CD4-positive, alpha-beta T cell treated with Interleukin-17A for 4 hours (primary cell): ENCODE results near the gene SLITRK4.

Experiments used
- DNase-seq: peaks from one replicate; pipeline ENCODE4 v3.0.0-alpha.2; 2020; ENCODE audit warnings: mixed read lengths

Gene SLITRK4

GRCh38 chrX:143635915-143636314 is at the start of gene SLITRK4:
Gene SLITRK4, minus strand, starts transcription at chrX:143636101. Its CDS starts 4,993 bp downstream, at chrX:143631108.
- DNase-seq, result no peak

GRCh38 chrX:143683486-143683885 is 47.6 kb upstream of the SLITRK4 start:
- no peak for DNase-seq

- DNase-seq, result no peak
These were observed 39.0 kb upstream of the SLITRK4 start for GRCh38 chrX:143674926-143675325.

GRCh38 chrX:143669395-143669794 is 33.5 kb upstream of the SLITRK4 start:
- no peak for DNase-seq

GRCh38 chrX:143664302-143664701 is 28.4 kb upstream of the SLITRK4 start:
- no peak for DNase-seq

- no peak for DNase-seq
These were observed 27.9 kb upstream of the SLITRK4 start for GRCh38 chrX:143663755-143664154.

- no peak for DNase-seq
These were observed 25.4 kb upstream of the SLITRK4 start for GRCh38 chrX:143661286-143661685.

- no peak for DNase-seq
These were observed 12.8 kb upstream of the SLITRK4 start for GRCh38 chrX:143648705-143649104.

- no peak for DNase-seq
These were observed 6.5 kb upstream of the SLITRK4 start for GRCh38 chrX:143642426-143642825.

- DNase-seq, result no peak
These were observed 930 bp upstream of the SLITRK4 start for GRCh38 chrX:143636831-143637230.

- DNase-seq, result no peak
These were observed 1.0 kb downstream of the SLITRK4 start for GRCh38 chrX:143634663-143635455.

GRCh38 chrX:143634309-143634662 is 1.6 kb downstream of the SLITRK4 start:
- no peak for DNase-seq

GRCh38 chrX:143633461-143634308 is 2.2 kb downstream of the SLITRK4 start:
- DNase-seq, result no peak

GRCh38 chrX:143632625-143633410 is 3.1 kb downstream of the SLITRK4 start:
- no peak for DNase-seq

GRCh38 chrX:143623657-143624056 is 12.2 kb downstream of the SLITRK4 start:
- no peak for DNase-seq

- DNase-seq, result no peak
These were observed 14.6 kb downstream of the SLITRK4 start for GRCh38 chrX:143621276-143621675.

GRCh38 chrX:143615851-143616250 is 20.1 kb downstream of the SLITRK4 start:
- no peak for DNase-seq

GRCh38 chrX:143601809-143602208 is 34.1 kb downstream of the SLITRK4 start:
- no peak for DNase-seq

- no peak for DNase-seq
These were observed 54.7 kb downstream of the SLITRK4 start for GRCh38 chrX:143581240-143581639.

GRCh38 chrX:143580266-143580665 is 55.6 kb downstream of the SLITRK4 start:
- no peak for DNase-seq
